GM12892 (cell line): ENCODE results near the gene KRT8.

Experiments
- POLR2A ChIP-seq: IDR thresholded peaks from 2 replicates; pipeline ENCODE4 v1.6.1; 2011; ENCODE audit warnings: low read depth, low read length, control low read depth
- POLR2AphosphoS5 ChIP-seq: IDR thresholded peaks from 2 replicates; pipeline ENCODE4 v1.6.1; 2011; ENCODE audit warnings: low read depth, low read length, control low read depth
- TAF1 ChIP-seq: IDR thresholded peaks from 2 replicates; pipeline ENCODE4 v1.6.1; 2011; ENCODE audit warnings: low read depth, mild to moderate bottlenecking, control low read depth, low read length, borderline replicate concordance

- TF ChIP-seq POLR2A, result no peak
- no peak for TF ChIP-seq POLR2AphosphoS5
- no peak for TF ChIP-seq TAF1
Observed at GRCh38 chr12:52946797-52947547, 42.1 kb upstream of the KRT8 start.
